ENCODE data around the gene TMEM143.
A peak's percentile ranks its signal among the peaks of the same experiment; 100 is the strongest.

TMEM143 gene

DNA sequence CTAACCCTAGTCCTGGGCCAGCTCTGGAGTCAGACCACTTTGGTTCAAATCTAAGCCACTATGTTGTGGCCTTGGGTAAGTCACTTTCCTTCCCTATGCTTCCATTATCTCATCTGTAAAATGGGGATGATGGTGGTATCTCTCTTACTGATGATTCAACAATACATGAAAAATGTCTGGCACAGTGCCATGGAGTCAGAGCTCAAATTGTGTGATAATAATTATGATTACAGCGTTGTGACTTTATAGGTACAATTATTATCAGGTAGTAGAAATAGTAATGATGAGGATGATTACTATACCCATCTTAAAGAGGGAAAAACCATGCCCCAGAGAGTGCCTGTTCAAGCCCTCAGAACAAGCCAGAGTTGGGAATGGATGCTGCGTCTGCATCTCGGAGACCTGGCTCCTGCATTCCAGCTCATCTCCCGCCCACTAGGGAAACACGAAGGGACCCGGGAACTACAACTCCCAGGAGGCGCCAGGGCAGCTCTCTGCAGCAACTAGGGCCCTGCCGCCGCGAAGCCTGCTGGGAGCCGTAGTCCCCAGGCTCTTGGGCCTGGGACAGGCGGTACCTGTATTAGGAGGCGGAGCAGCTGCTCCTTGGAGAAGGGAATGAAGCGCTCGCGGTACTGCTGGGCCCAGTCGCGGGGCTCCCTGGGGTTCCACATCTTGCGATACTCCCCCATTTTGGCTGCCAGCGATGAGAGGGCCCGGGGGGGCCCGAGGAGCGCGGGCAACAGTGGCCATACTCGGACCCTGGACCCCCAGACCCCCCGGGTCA, 832 bp downstream of the TMEM143 start:
- H3K27ac ChIP-seq: peak overlapping the region; percentile 51
- DNase-seq (ENCODE audit: low read depth, low spot score): peak; percentile 85

DNA sequence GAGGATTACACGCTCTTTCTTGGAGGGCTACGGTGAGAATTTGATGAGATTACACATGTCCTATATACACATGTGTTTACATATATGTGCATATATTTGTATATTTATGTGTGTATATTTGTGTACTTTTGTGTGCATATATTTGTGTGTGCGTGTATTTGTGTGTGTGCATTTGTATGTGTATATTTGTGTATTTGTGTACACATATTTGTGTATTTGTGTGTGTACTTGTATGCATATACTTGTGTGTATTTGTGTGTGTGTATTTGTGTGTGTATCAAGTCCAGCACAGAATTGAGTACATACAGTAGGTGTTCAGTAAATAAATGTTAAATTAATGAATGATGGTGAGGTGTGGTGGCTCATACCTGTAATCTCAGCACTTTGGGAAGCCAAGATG, 1.8 kb downstream of the TMEM143 start:
- H3K27ac ChIP-seq: no peak overlapping the region
- DNase-seq (ENCODE audit: low read depth, low spot score): no peak

GRCh38 chr19:48359123-48359522, 4.6 kb downstream of the TMEM143 start:
- no peak overlapping the region for H3K27ac ChIP-seq
- no peak for DNase-seq (ENCODE audit: low read depth, low spot score)

DNA sequence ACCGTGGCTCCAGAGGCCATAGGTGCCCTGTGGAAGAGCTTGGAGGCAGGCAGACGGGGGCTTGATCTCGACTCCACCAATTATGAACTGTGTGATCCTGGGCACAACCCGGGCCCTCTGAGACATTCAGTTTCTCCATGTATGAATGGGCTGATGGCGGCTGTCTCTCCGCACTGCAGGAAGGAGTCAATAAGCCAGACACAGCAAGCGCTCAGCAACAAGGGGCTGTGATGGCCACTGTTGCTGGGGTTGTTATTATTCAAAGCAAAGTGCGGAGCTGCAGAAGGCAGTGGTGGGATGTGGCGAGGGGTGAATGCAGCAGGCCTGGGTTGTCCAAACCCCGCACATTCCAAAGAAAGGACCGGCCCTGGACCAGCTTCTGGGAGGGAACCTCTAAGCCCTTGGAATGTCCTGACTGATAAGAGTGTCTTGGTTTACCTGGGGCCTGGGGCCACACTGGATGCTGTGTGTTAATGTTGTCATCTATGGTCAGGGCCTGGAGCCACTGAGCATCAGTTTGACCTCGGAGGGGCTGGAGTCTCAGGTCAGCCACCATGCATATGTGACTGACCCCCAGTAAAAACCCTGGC, 8.3 kb downstream of the TMEM143 start:
- H3K27ac ChIP-seq: no peak overlapping the region
- DNase-seq (ENCODE audit: low read depth, low spot score): no peak

DNA sequence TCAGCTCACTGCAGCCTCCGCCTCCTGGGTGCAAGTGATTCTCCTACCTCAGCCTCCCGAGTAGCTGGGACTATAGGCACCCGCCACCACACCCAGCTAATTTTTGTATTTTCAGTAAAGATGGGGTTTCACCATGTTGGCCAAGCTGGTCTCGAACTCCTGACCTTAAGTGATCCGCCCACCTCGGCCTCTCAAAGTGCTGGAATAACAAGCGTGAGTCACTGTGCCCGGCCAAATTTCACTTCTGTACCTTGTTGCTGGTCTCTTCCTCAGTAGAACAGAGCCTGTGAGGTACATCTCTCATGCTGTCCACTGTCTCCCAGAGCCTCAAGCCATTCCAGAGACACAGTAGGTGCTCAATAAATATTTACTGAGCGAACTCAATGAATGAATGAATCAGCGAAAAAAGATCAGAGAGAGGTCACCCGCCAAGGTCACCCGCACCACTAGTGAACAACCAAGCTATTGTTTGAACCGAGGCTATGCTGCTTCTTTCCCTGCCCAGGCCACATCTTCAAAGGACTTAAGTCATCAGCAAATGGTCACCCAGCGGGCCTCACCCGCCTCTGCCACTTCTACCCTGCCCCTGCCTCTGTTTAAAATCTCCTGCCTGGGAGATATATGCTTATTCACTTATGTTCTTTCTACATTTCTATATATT, 9.3 kb downstream of the TMEM143 start:
- H3K27ac ChIP-seq: no peak overlapping the region
- DNase-seq (ENCODE audit: low read depth, low spot score): no peak

DNA sequence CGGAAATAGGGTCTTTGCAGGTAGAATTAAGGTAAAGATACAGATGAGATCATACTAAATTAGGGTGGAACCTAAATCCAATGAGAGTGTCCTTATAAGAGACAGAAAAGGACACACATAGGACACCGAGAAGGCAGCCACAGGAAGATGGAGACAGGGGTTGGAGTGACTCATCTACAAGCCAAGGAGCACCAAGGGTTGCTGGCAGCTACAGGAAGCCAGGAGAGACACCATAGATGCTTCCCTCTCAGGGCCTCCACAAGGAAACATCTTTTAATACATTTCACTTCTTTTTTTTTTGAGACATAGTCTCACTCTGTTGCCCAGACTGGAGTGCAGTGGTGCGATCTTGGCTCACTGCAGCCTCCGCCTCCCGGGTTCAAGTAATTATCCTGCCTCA, 10.1 kb downstream of the TMEM143 start:
- no peak overlapping the region for H3K27ac ChIP-seq
- DNase-seq (ENCODE audit: low read depth, low spot score): no peak

DNA sequence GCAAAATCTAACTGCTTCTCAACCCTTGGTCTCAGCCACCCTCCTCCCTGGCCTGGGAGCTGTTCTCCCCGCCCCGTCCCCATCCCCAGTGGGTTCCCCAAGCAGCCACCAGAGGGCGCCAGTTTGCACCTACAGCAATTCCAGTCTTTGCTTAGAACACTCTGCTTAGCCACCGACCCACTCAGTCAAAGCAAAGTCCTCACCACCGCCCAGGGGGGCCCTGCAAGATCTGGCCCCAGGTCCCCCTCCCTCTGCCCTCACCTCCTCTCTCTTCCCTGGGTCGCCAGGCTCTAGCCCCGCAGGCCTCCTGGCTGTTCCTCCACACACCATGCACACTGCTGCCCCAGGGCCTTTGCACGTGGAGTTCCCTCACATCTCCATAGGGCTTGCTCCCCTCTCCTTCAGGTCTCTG, 12.4 kb downstream of the TMEM143 start:
- no peak overlapping the region for H3K27ac ChIP-seq
- no peak for DNase-seq (ENCODE audit: low read depth, low spot score)

DNA sequence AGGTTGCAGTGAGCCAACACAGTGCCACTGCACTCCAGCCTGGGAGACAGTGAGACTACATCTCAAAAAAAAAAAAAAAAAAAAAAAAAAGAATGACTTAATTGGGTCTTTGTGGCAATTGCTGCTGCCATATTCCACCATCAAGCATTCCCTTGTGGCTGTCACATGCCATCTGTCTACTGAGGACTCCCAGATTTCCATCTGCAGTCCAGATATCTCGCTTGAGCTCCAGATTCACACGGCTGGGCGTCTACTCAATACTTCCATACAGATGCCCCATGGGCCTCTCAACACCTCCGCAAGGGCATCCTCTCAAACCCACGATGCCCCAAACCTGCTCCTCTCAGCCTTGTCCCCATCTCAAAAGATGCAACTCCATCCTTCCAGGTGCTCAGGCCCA, 12.9 kb downstream of the TMEM143 start:
- no peak overlapping the region for H3K27ac ChIP-seq
- DNase-seq (ENCODE audit: low read depth, low spot score): no peak

- DNase-seq (ENCODE audit: low read depth, low spot score): no peak
- no peak overlapping the region for H3K27ac ChIP-seq
Measured at GRCh38 chr19:48348737-48349136, 15.0 kb downstream of the TMEM143 start.

- H3K27ac ChIP-seq: no peak overlapping the region
Measured at GRCh38 chr19:48348045-48348444, 15.7 kb downstream of the TMEM143 start.

DNA sequence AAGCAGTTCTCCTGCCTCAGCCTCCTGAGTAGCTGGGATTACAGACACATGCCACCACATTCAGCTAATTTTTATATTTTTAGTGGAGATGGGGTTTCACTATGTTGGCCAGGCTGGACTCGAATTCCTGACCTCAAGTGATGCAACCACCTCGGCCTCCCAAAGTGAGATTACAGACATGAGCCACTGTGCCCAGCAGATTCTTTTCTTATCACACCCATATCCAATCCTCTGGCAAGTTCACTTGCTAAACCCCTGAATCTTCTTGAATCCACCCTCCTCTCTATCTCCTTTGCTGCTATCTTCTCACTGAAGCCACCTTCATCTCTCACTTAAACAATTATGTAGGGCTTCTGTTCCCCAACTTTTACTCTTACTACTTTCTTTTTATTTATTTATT, 17.5 kb downstream of the TMEM143 start:
- no peak for DNase-seq (ENCODE audit: low read depth, low spot score)
- H3K27ac ChIP-seq: no peak overlapping the region

More at GRCh38 chr19:48348045-48348444, 15.7 kb downstream of the TMEM143 start:
- DNase-seq (ENCODE audit: low read depth, low spot score): no peak

DNA sequence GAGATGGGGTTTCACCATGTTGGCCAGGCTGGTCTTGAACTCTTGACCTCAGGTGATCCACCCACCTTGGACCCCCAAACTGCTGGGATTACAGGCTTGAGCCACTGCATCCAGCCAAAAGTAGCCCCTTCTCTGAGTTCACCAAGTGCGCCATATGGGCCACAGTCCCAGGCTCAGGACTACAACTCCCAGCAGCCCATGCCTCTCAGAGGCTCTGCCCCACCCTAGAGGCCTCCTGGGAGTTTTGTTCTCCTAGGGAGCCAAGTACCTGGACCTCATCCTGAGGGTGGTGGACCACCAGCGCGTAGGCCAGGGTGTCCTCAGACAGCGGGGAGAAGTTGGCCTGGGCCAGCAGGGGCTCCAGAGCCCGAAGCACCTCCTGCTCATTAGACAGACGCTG, 18.8 kb downstream of the TMEM143 start:
- H3K27ac ChIP-seq: no peak overlapping the region
- DNase-seq (ENCODE audit: low read depth, low spot score): no peak

DNA sequence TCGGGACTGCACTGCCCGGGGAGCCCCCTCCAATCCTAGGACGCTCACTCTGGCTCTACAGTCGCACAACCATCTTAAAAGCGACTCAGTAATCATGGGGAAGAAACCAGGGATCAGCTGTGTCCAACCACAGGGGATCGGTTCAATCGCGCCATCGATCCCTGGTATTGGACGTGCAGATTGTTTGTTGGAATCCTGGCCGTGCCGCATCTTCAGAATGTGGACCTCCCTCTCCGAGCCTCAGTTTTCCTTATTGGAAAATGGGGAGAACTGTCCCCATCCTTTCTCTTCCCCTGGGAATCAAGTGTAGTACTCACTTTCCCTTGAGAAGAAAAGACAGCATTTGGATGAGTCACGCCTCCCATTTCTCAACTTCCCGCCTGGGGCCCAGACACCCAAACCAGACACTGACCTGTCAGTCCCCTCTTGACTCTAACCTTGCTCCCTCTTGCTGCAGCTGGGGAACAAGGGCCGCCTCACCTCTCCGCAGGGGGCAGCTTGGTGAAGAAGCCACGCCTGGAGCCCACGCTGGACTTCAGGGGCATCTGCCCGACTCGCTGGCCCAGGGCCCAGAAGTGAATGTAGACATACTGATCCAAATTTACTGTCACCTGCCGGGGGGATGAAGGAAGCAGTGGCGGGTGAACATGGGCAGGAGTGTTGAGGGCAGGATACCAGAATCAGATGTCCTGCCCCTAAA, 20.7 kb downstream of the TMEM143 start:
- DNase-seq (ENCODE audit: low read depth, low spot score): no peak
- H3K27ac ChIP-seq: no peak overlapping the region

- no peak for DNase-seq (ENCODE audit: low read depth, low spot score)
- no peak overlapping the region for H3K27ac ChIP-seq
Measured at GRCh38 chr19:48342414-48342738, 21.4 kb downstream of the TMEM143 start.

- H3K27ac ChIP-seq: no peak overlapping the region
- DNase-seq (ENCODE audit: low read depth, low spot score): no peak
Measured at GRCh38 chr19:48341515-48342413, 22.0 kb downstream of the TMEM143 start.

DNA sequence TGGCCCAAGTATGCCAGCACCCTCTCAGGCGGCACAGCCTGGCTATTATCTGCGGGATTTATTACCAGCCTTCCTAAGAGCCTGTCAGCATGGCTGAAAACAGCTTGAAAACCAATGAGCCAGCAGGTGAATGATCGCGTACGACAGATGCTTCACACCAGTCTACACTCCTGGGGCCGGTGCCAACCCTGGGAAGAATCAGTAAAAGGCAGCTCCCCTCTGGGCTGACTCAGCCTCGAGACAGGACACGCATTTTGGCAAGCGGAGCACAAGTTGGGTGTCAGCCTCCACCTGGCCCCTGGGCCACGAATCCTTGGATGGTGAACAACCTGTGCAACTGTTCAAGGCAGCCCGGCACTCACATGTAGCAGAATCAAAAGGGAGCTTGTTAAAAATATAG, 22.7 kb downstream of the TMEM143 start:
- no peak overlapping the region for H3K27ac ChIP-seq
- peak; percentile 76 for DNase-seq (ENCODE audit: low read depth, low spot score)

- H3K27ac ChIP-seq: no peak overlapping the region
- DNase-seq (ENCODE audit: low read depth, low spot score): no peak
Measured at GRCh38 chr19:48338802-48339503, 24.8 kb downstream of the TMEM143 start.

DNA sequence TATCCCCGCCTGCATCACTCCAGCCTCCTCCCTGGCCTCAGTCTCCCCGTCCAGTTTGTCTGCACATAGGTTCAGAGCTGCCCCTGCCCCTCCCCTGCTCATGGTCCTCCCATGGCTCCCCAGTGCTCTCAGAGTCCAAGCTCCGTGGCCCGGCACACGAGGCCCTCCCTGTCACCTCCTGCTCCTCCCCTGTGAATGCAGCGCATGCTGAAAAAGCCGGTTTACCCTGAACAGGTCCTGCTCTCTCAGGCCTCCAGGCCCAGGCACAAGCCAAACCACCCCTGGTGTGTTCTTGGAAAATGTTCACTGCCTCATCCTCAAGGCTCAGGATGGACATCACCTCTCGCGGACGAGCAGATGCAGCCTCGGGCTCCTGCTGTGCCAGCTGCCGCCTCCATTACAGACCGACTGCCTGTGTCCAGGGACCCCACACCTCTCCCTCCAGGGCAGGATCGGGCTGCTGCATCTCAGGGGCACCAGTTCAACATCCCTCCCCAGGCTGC, 25.4 kb downstream of the TMEM143 start:
- no peak for DNase-seq (ENCODE audit: low read depth, low spot score)
- no peak overlapping the region for H3K27ac ChIP-seq

Data from epithelial cell of prostate (primary cell).